OCI-LY7 (cell line): ENCODE measurements around the gene KLF2.

ENCODE experiments used
- EZH2phosphoT487 ChIP-seq: fragments of 200-600 bp; sonication (generic); IDR thresholded peaks from 2 replicates; pipeline ENCODE4 v1.6.1; 2018; ENCODE audit warnings: low read depth, borderline replicate concordance, mild to moderate bottlenecking, mixed run types, antibody characterized with exemption, low read length, moderate library complexity, mixed read lengths
- TF ChIP-seq, protein P1 (sequence below): fragments of 200-600 bp; sonication (generic); conservative IDR thresholded peaks from 2 replicates; pipeline ENCODE4 v1.5.1; 2014; ENCODE audit warnings: mild to moderate bottlenecking, antibody characterized with exemption, low read length, moderate library complexity, mixed read lengths

DNA sequence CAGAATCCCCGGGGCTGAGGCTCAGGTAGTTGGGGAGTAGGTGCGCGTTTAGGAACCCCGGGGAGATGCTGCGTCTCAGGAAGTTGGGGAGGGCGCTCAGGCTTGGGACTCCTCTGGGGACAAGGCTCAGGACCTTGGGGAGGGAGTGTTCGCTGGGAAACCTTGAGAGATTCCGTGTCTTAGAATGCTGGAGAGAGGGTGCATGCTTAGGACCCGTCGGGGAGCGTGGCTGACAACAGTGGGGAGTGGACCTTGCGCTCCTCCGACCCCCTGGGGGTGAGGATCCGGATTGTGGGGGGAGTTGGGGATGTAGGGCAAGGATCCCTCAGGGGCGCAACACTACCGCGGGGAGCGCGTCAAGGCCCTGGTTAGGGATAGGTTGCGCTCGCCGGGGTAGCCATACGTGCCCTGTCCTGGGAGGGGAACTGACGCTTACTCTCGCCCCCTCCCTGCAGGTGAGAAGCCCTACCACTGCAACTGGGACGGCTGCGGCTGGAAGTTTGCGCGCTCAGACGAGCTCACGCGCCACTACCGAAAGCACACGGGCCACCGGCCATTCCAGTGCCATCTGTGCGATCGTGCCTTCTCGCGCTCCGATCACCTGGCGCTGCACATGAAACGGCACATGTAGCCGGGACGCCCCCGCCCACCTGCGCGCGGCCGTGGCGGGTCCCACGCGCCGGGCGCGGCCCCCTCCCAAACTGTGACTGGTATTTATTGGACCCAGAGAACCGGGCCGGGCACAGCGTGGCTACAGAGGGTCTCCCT is 2.0 kb downstream of the KLF2 start:
- TF ChIP-seq EZH2phosphoT487, result no peak
- TF ChIP-seq, protein P1, sequence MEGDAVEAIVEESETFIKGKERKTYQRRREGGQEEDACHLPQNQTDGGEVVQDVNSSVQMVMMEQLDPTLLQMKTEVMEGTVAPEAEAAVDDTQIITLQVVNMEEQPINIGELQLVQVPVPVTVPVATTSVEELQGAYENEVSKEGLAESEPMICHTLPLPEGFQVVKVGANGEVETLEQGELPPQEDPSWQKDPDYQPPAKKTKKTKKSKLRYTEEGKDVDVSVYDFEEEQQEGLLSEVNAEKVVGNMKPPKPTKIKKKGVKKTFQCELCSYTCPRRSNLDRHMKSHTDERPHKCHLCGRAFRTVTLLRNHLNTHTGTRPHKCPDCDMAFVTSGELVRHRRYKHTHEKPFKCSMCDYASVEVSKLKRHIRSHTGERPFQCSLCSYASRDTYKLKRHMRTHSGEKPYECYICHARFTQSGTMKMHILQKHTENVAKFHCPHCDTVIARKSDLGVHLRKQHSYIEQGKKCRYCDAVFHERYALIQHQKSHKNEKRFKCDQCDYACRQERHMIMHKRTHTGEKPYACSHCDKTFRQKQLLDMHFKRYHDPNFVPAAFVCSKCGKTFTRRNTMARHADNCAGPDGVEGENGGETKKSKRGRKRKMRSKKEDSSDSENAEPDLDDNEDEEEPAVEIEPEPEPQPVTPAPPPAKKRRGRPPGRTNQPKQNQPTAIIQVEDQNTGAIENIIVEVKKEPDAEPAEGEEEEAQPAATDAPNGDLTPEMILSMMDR, result no peak
